PC-3 (cell line): ENCODE measurements around the gene EXD3. TPM values are rescaled to one million over a fixed set of nuclear protein-coding genes. Genes with fewer than 3 reads are reported as not detected.

Experiments used
- ATAC-seq: fragments of 200-7000 bp; cut with Tn5 transposase; 2 replicates; pipeline ENCODE4 v1.9.1; 2020; ENCODE audit warnings: mild to moderate bottlenecking, moderate library complexity
- BruUV-seq: library from RNA; stranded (reverse); fragments of 400-500 nt; replicated peaks from 2 replicates; lab custom pipeline; 2021; lab: Mats Ljungman, UMichigan
- CTCF ChIA-PET: fragments of 300-600 bp; sonication (Branson Sonifier 250); formaldehyde crosslinking; loops from one replicate; lab custom pipeline; 2022; ENCODE audit warnings: antibody characterized with exemption; lab: Charles Lee
- POLR2A ChIA-PET: fragments of 300-600 bp; sonication (Branson Sonifier 250); formaldehyde crosslinking; loops from one replicate; lab custom pipeline; 2022; ENCODE audit warnings: antibody characterized with exemption; ENCODE audit not compliant: unreplicated experiment; lab: Charles Lee
- DNase-seq: peaks from one replicate; pipeline ENCODE4 v3.0.0-alpha.2; 2015
- H2AFZ ChIP-seq: fragments of 300-600 bp; sonication (generic); 2 replicates; pipeline ENCODE4 v1.6.0; 2016; ENCODE audit warnings: antibody characterized with exemption, low read length
- H3F3A ChIP-seq: fragments of 300-600 bp; sonication (generic); one replicate; pipeline ENCODE4 v1.6.0; 2017; ENCODE audit warnings: antibody characterized with exemption, low read length, control low read depth, mild to moderate bottlenecking; ENCODE audit not compliant: unreplicated experiment
- H3K27ac ChIP-seq: fragments of 300-600 bp; sonication (generic); 2 replicates; pipeline ENCODE4 v1.5.1; 2016; ENCODE audit warnings: mild to moderate bottlenecking, low read length
- H3K27me3 ChIP-seq: fragments of 300-600 bp; sonication (generic); 2 replicates; pipeline ENCODE4 v1.6.1; 2016; ENCODE audit warnings: low read length, mixed read lengths
- H3K36me3 ChIP-seq: fragments of 300-600 bp; sonication (generic); 2 replicates; pipeline ENCODE4 v1.6.1; 2016; ENCODE audit warnings: low read depth, mixed run types, low read length, mixed read lengths
- H3K4me1 ChIP-seq: fragments of 300-600 bp; sonication (generic); 2 replicates; pipeline ENCODE4 v1.5.1; 2016; ENCODE audit warnings: low read length; ENCODE audit not compliant: insufficient read depth
- H3K4me2 ChIP-seq: fragments of 300-600 bp; sonication (generic); 2 replicates; pipeline ENCODE4 v1.6.0; 2016; ENCODE audit warnings: low read length
- H3K4me3 ChIP-seq: fragments of 300-600 bp; sonication (generic); 2 replicates; pipeline ENCODE4 v1.5.1; 2016; ENCODE audit warnings: mild to moderate bottlenecking, low read length, mixed read lengths
- H3K79me2 ChIP-seq: fragments of 300-600 bp; sonication (generic); 2 replicates; pipeline ENCODE4 v1.6.1; 2017; ENCODE audit warnings: low read length, mixed read lengths
- H3K9ac ChIP-seq: fragments of 300-600 bp; sonication (generic); 2 replicates; pipeline ENCODE4 v1.6.0; 2016; ENCODE audit warnings: mild to moderate bottlenecking, low read length
- H3K9me2 ChIP-seq: fragments of 300-600 bp; sonication (generic); replicated peaks from 2 replicates; pipeline ENCODE4 v1.6.1; 2016; ENCODE audit warnings: mixed run types, low read length, mixed read lengths
- H3K9me3 ChIP-seq: fragments of 300-600 bp; sonication (generic); 2 replicates; pipeline ENCODE4 v1.6.1; 2016; ENCODE audit warnings: low read length, mixed read lengths
- H4K20me1 ChIP-seq: fragments of 300-600 bp; sonication (generic); 2 replicates; pipeline ENCODE4 v1.6.1; 2016; ENCODE audit warnings: low read length, mixed read lengths
- EZH2 ChIP-seq: fragments of 300-600 bp; sonication (generic); IDR thresholded peaks from one replicate; pipeline ENCODE4 v1.6.1; 2017; ENCODE audit warnings: antibody characterized with exemption, mild to moderate bottlenecking, low read length; ENCODE audit not compliant: unreplicated experiment
- EZH2phosphoT487 ChIP-seq: fragments of 300-600 bp; sonication (generic); IDR thresholded peaks from 2 replicates; pipeline ENCODE4 v1.6.1; 2018; ENCODE audit warnings: mild to moderate bottlenecking, antibody characterized with exemption, low read length, borderline replicate concordance
- intact Hi-C: fragments of 100-400 bp; cut with micrococcal nuclease; formaldehyde crosslinking; loops from 2 replicates; pipeline ENCODE4 v1.9.0; 2023
- total RNA-seq: library from RNA; depleted of rRNA; stranded (reverse); fragments of >200 nt; gene quantifications from 2 replicates; pipeline ENCODE4 v1.2.3, GENCODE V29; 2014
- TF ChIP-seq, protein P1 (sequence below): fragments of 300-600 bp; sonication (generic); conservative IDR thresholded peaks from 2 replicates; pipeline ENCODE4 v1.5.1; 2017; ENCODE audit warnings: antibody characterized with exemption, low read depth, mild to moderate bottlenecking, low read length

The EXD3 gene
- total RNA-seq, 1 experiment from 2014 or later: 1.9 TPM

DNA sequence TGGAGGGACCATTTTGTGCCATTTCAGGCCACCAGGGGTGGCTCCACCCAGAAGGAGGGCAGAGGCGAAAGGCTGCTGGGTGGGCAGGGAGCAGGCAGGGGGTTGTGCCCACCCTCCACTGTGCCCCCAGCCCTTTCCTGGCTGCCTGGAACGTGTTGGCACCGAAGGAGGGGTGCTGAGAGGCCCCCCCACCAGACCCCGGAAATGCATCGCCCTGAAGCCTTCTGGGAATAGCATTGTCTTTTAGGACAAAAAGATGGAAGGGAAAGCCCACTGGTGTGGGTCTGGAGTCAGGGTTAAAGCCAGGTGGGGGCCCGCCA is 5.3 kb upstream of the EXD3 start:
- Histone ChIP-seq H3K27ac (no peak overlapping the region), H2AFZ (no peak overlapping the region), H3K4me1 (0 out of 2 replicates have a peak, but pooled peaks cover 2% of the 10 kb centered on the region), H3K4me3 (no peak overlapping the region), H4K20me1 (no peaks in the 10 kb centered on the region), H3F3A (no peaks in the 10 kb centered on the region), H3K36me3 (no peaks in the 10 kb centered on the region), H3K9me2 (no peaks in the 10 kb centered on the region), H3K4me2 (no peak overlapping the region), H3K9me3 (no peaks in the 10 kb centered on the region), H3K27me3 (no peaks in the 10 kb centered on the region), H3K9ac (no peak overlapping the region), H3K79me2 (no peaks in the 10 kb centered on the region)
- intact Hi-C loops: no loop called here
- DNase-seq (no peak), ATAC-seq (no peak)
- TF ChIP-seq EZH2phosphoT487 (no peak), EZH2 (no peak)
- TF ChIP-seq, protein P1, sequence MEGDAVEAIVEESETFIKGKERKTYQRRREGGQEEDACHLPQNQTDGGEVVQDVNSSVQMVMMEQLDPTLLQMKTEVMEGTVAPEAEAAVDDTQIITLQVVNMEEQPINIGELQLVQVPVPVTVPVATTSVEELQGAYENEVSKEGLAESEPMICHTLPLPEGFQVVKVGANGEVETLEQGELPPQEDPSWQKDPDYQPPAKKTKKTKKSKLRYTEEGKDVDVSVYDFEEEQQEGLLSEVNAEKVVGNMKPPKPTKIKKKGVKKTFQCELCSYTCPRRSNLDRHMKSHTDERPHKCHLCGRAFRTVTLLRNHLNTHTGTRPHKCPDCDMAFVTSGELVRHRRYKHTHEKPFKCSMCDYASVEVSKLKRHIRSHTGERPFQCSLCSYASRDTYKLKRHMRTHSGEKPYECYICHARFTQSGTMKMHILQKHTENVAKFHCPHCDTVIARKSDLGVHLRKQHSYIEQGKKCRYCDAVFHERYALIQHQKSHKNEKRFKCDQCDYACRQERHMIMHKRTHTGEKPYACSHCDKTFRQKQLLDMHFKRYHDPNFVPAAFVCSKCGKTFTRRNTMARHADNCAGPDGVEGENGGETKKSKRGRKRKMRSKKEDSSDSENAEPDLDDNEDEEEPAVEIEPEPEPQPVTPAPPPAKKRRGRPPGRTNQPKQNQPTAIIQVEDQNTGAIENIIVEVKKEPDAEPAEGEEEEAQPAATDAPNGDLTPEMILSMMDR: no peak
- ChIA-PET CTCF (no interaction called here), POLR2A (no interaction called here)
- BruUV-seq: no TSS peak

DNA sequence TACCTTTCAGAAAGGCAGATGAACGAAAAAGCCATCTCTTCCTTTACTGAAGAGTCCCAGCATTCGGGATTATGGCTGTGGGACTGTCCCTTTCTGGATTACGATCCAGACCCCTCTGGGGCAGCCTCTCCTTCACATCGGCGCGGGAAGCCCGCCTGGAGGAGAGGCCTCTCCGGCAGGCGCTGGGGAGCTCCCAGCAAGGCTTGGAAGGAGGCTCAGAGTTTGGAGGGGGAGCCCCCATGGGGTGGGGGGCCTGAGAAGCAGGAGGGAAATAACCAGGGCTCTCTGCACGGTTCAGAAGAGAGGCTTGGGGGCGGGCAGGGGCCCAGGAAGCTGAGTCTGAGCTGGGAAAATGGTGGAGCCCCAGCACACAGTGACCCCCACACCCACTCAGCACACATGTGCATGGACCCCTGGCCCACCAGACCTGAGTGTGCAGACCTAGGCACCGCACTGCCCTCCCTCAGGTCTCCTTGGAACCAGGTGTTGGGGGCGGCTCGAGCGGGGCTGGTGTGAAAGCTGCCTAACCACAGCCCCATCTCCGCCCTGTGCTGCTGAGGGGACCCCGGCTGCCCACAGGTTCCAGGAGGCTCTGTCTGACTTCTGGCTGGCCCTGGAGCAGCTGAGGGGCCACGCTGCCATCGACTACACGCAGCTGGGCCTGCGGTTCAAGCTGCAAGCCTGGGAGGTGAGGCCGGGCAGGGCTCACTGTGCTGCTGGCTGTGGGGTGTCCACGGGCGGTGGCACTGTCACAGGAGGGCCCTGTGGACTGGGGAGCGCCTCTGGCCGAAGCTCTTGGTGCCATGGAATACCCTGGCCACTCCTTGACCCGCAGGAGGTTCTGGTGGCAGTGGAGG is 4.7 kb upstream of the EXD3 start:
- TF ChIP-seq, protein P1: no peak
- TF ChIP-seq EZH2 (no peak), EZH2phosphoT487 (no peak)
- Histone ChIP-seq H4K20me1 (no peaks in the 10 kb centered on the region), H3K79me2 (no peaks in the 10 kb centered on the region), H3F3A (no peaks in the 10 kb centered on the region), H3K27ac (no peak overlapping the region), H2AFZ (no peak overlapping the region), H3K27me3 (no peaks in the 10 kb centered on the region), H3K4me3 (no peak overlapping the region), H3K9ac (no peak overlapping the region), H3K9me3 (no peaks in the 10 kb centered on the region), H3K4me2 (no peak overlapping the region), H3K4me1 (0 out of 2 replicates have a peak, but pooled peaks cover 2% of the 10 kb centered on the region), H3K9me2 (no peaks in the 10 kb centered on the region), H3K36me3 (no peaks in the 10 kb centered on the region)
- no TSS peak for BruUV-seq
- no peak for DNase-seq
- intact Hi-C loops: no loop called here
- ATAC-seq: no peak
- ChIA-PET CTCF (no interaction called here), POLR2A (no interaction called here)

DNA sequence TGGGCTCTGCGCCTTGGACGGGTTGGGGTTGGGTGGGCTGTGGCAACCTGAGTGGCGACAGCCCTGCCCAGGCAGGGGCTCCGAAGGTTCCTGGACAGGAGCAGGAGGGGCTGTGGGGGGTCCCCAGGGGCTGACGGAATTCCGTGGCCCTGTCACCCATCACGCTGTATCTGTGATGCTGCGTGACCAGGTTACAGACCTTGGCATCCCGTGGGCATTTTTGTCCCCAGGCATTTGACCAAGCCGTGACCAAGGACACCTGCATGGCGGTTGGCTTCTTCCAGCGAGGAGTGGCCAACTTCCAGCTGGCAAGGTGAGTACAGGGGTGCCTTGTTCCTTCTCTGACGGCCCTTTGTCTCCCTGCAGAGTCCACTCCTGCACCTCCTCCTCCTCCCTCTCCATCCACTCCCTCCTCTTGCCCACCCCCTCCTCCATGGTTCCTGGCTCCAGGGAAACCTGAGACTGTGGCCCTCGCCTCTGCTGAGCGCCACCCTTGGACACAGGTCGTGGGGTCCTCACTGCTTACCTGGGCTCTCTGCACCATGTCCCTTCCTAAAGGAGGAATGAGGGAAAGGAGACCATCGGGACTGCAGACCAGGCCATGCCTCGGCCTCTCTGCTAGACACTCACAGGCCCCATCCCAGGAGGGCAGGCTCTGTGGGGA is 3.2 kb upstream of the EXD3 start:
- Histone ChIP-seq H3K9me2 (no peaks in the 10 kb centered on the region), H4K20me1 (no peaks in the 10 kb centered on the region), H3F3A (no peaks in the 10 kb centered on the region), H3K9ac (no peak overlapping the region), H2AFZ (no peak overlapping the region), H3K27me3 (no peaks in the 10 kb centered on the region), H3K9me3 (no peaks in the 10 kb centered on the region), H3K27ac (no peak overlapping the region), H3K36me3 (no peaks in the 10 kb centered on the region), H3K4me1 (0 out of 2 replicates have a peak, but pooled peaks cover 11% of the 10 kb centered on the region), H3K79me2 (peaks cover 15% of the 10 kb centered on the region), H3K4me3 (no peak overlapping the region), H3K4me2 (no peak overlapping the region)
- intact Hi-C loops: no loop called here
- BruUV-seq: no TSS peak
- TF ChIP-seq, protein P1: no peak
- ATAC-seq: no peak
- ChIA-PET POLR2A (no interaction called here), CTCF (no interaction called here)
- no peak for DNase-seq
